Measurements from ENCODE around the gene HOXD13. TPM values are rescaled to one million over a fixed set of nuclear protein-coding genes. Genes with fewer than 3 reads are reported as not detected.

The HOXD13 gene
- total RNA-seq, 1 experiment from 2014 or later = 0.36 TPM

GRCh38 chr2:176076063-176076462, 16.5 kb upstream of the HOXD13 start:
- ChIA-PET CTCF (no interaction called here), POLR2A (ENCODE audit: unreplicated experiment) (no interaction called here)
- Histone ChIP-seq H3K36me3 (ENCODE audit: low read depth, low read length) (no peaks in the 10 kb centered on the region), H3K79me2 (ENCODE audit: low read length) (no peaks in the 10 kb centered on the region), H3K9me2 (replicated peaks; ENCODE audit: low read length) (no peaks in the 10 kb centered on the region), H3K27me3 (ENCODE audit: low read length) (peaks cover 73% of the 10 kb centered on the region), H3F3A (ENCODE audit: low read length, unreplicated experiment) (no peaks in the 10 kb centered on the region), H3K4me1 (ENCODE audit: insufficient read depth, low read length) (no peaks in the 10 kb centered on the region), H4K20me1 (ENCODE audit: low read length) (no peaks in the 10 kb centered on the region), H3K9ac (ENCODE audit: low read length) (no peak overlapping the region), H3K4me3 (ENCODE audit: low read length) (no peak overlapping the region), H3K27ac (ENCODE audit: low read length) (no peak overlapping the region), H3K9me3 (ENCODE audit: low read length) (no peaks in the 10 kb centered on the region), H2AFZ (ENCODE audit: low read length) (no peak overlapping the region), H3K4me2 (ENCODE audit: low read length) (no peak overlapping the region)
- intact Hi-C loops (cut with micrococcal nuclease) = no loop called here
- DNase-seq (no peak), ATAC-seq (no peak)
- no peak for TF ChIP-seq EZH2phosphoT487 (IDR thresholded peaks at IDR 0.05; ENCODE audit: borderline replicate concordance, low read length)
- TF ChIP-seq CTCF (conservative IDR thresholded peaks at IDR 0.05; ENCODE audit: low read depth, low read length) = no peak
- BruUV-seq (replicated peaks) = no TSS peak

- no peaks in the 10 kb centered on the region for H3K9me3 ChIP-seq (ENCODE audit: low read length)
- TF ChIP-seq EZH2phosphoT487 (IDR thresholded peaks at IDR 0.05; ENCODE audit: borderline replicate concordance, low read length) (no peak), CTCF (conservative IDR thresholded peaks at IDR 0.05; ENCODE audit: low read depth, low read length) (no peak), EZH2 (IDR thresholded peaks at IDR 0.05; ENCODE audit: low read length, unreplicated experiment) (no peak)
- H3K27ac ChIP-seq (ENCODE audit: low read length) = no peak overlapping the region
- intact Hi-C loops (cut with micrococcal nuclease) = no loop called here
- no peaks in the 10 kb centered on the region for H3F3A ChIP-seq (ENCODE audit: low read length, unreplicated experiment)
- no peak overlapping the region for H2AFZ ChIP-seq (ENCODE audit: low read length)
- no peak overlapping the region for H3K9ac ChIP-seq (ENCODE audit: low read length)
- no peaks in the 10 kb centered on the region for H3K79me2 ChIP-seq (ENCODE audit: low read length)
- no TSS peak for BruUV-seq (replicated peaks)
- no peaks in the 10 kb centered on the region for H4K20me1 ChIP-seq (ENCODE audit: low read length)
- H3K36me3 ChIP-seq (ENCODE audit: low read depth, low read length) = no peaks in the 10 kb centered on the region
- CTCF ChIA-PET = no interaction called here
- no peaks in the 10 kb centered on the region for H3K4me1 ChIP-seq (ENCODE audit: insufficient read depth, low read length)
- no peaks in the 10 kb centered on the region for H3K9me2 ChIP-seq (replicated peaks; ENCODE audit: low read length)
- no peak overlapping the region for H3K4me2 ChIP-seq (ENCODE audit: low read length)
- peaks cover 71% of the 10 kb centered on the region for H3K27me3 ChIP-seq (ENCODE audit: low read length)
- H3K4me3 ChIP-seq (ENCODE audit: low read length) = no peak overlapping the region
- no peak for ATAC-seq
- no peak for DNase-seq
- POLR2A ChIA-PET (ENCODE audit: unreplicated experiment) = no interaction called here
Observed at GRCh38 chr2:176076796-176077195, 15.7 kb upstream of the HOXD13 start.

- no peaks in the 10 kb centered on the region for H3F3A ChIP-seq (ENCODE audit: low read length, unreplicated experiment)
- H3K9me3 ChIP-seq (ENCODE audit: low read length) = no peaks in the 10 kb centered on the region
- no peak overlapping the region for H3K9ac ChIP-seq (ENCODE audit: low read length)
- no peaks in the 10 kb centered on the region for H3K36me3 ChIP-seq (ENCODE audit: low read depth, low read length)
- no peaks in the 10 kb centered on the region for H3K79me2 ChIP-seq (ENCODE audit: low read length)
- ATAC-seq (no peak), DNase-seq (no peak)
- TF ChIP-seq CTCF (conservative IDR thresholded peaks at IDR 0.05; ENCODE audit: low read depth, low read length) (no peak), EZH2 (IDR thresholded peaks at IDR 0.05; ENCODE audit: low read length, unreplicated experiment) (no peak), EZH2phosphoT487 (IDR thresholded peaks at IDR 0.05; ENCODE audit: borderline replicate concordance, low read length) (no peak)
- CTCF ChIA-PET = no interaction called here
- H4K20me1 ChIP-seq (ENCODE audit: low read length) = no peaks in the 10 kb centered on the region
- no peak overlapping the region for H2AFZ ChIP-seq (ENCODE audit: low read length)
- H3K27ac ChIP-seq (ENCODE audit: low read length) = no peak overlapping the region
- no peaks in the 10 kb centered on the region for H3K4me1 ChIP-seq (ENCODE audit: insufficient read depth, low read length)
- H3K4me3 ChIP-seq (ENCODE audit: low read length) = no peak overlapping the region
- H3K9me2 ChIP-seq (replicated peaks; ENCODE audit: low read length) = no peaks in the 10 kb centered on the region
- no TSS peak for BruUV-seq (replicated peaks)
- no peak overlapping the region for H3K4me2 ChIP-seq (ENCODE audit: low read length)
- POLR2A ChIA-PET (ENCODE audit: unreplicated experiment) = no interaction called here
- H3K27me3 ChIP-seq (ENCODE audit: low read length) = peaks cover 53% of the 10 kb centered on the region
- intact Hi-C loops (cut with micrococcal nuclease) = no loop called here
Observed at GRCh38 chr2:176078541-176079284, 13.8 kb upstream of the HOXD13 start.

All from PC-3 (cell line).